ENCODE data around the gene GGT6.
"Not testable (repeated sequence)": the region's sequence is repeated elsewhere in the genome, so short reads cannot be mapped to it uniquely, and the experiment has no call there.

The GGT6 gene, protein sequence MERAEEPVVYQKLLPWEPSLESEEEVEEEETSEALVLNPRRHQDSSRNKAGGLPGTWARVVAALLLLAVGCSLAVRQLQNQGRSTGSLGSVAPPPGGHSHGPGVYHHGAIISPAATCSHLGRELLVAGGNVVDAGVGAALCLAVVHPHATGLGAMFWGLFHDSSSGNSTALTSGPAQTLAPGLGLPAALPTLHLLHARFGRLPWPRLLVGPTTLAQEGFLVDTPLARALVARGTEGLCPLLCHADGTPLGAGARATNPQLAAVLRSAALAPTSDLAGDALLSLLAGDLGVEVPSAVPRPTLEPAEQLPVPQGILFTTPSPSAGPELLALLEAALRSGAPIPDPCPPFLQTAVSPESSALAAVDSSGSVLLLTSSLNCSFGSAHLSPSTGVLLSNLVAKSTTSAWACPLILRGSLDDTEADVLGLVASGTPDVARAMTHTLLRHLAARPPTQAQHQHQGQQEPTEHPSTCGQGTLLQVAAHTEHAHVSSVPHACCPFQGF

DNA sequence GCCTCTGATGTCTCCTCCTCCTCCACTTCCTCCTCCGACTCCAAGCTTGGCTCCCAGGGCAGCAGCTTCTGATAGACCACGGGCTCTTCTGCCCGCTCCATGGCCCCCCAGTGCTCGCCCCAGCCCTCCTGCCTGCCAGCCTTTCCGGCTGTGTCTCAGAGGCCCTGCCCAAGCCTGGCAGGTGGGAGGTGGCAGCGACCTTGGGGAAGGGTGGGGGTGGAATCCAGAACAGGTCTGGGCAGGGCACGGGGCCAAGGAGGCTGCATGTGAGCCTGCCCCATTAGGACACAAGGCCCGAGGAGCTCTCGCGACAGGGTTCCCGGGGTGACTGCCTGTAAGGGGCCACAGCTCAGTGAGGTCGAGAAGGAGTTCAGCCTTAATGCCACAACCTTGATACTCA, at the start of gene GGT6:
TSS of gene GGT6 (minus strand) at position 157 of the 400 bp plus-strand sequence. CDS start at position 101, 56 bp downstream.
- no peak for DNase-seq (ENCODE audit: low spot score)

DNA sequence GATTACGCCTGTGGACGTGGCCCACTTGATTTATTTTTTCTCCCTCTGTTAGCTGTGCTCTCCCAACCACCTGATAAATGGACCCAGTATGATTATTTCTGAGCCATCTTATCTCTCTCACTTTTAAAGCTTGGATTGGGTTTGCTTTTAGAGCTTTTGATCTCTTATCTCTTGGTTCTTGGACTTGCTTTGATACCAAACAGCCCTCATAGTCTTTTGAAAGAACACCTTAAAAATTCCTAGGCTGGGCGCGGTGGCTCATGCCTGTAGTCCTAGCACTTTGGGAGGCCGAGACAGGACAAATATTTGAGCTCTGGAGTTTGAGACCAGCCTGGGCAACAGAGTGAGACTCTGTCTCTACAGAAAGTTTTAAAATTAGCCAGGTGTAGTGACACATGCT, 49.8 kb upstream of the GGT6 start:
- no peak for DNase-seq (ENCODE audit: low spot score)

DNA sequence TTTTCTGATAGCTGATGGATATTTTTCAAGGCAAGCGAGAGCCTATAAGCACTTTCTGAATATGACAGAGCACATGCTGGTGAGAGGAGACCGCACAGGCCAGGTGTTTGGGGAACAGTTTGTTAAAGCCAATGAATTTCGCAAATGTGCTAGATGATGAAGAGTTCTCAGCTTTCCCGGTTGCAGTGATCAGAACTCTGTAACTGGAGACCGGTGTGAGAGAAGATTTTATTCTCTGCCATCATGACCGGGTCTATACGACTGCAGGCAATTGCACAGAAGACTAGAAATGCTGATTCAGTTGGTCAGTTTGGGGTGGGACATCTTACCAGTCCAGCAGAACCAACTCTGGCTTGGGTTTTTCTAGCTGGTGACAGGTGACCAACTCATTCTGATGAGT, 49.4 kb upstream of the GGT6 start:
- DNase-seq (ENCODE audit: low spot score) = no peak

GRCh38 chr17:4607773-4608187, 47.4 kb upstream of the GGT6 start:
- peak; percentile 85 for DNase-seq (ENCODE audit: low spot score)

DNA sequence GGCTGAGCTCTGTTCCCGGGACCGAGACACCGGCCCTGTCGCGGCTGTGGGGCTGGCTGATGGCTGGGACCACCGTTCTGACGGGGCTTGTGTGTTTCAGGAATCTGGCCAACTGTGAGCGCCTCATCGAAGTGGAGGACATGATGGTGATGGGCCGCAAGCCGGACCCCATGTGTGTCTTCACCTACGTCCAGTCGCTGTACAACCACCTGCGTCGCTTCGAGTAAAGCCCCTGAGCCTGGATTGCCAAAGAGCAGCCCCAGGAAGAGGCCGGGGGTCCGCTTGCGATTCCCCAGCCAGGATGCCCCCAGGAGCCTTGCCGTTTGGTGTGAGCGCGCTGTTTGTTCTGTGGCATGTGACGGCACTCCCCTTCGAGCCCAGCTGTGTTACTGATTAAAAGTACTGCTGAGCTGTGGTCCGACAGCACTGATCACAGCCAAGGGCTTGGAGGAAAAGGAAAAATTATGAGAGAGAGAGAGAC, 46.9 kb upstream of the GGT6 start:
- DNase-seq (ENCODE audit: low spot score) = no peak

DNA sequence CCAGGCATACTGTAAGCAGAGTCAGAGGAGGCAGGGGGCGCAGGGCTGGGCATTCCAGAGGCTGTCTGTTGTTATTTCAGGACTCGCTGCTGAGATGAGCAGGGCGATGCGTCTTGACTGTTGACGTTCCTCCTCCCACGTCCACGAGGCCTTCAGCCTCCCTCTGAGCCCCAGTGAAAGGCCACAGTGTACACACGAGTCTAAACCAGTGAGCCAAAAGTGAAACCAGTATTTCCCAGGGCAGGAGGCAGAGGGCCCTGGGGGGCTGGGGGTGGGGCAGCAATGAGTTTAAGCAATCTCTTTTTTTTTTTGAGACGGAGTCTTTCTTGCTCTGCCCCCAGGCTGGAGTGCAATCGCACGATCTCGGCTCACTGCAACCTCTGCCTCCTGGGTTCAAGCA, 45.4 kb upstream of the GGT6 start:
- peak; percentile 46 for DNase-seq (ENCODE audit: low spot score)

GRCh38 chr17:4604736-4605135, 44.4 kb upstream of the GGT6 start:
- not testable (repeated sequence) for DNase-seq (ENCODE audit: low spot score)

DNA sequence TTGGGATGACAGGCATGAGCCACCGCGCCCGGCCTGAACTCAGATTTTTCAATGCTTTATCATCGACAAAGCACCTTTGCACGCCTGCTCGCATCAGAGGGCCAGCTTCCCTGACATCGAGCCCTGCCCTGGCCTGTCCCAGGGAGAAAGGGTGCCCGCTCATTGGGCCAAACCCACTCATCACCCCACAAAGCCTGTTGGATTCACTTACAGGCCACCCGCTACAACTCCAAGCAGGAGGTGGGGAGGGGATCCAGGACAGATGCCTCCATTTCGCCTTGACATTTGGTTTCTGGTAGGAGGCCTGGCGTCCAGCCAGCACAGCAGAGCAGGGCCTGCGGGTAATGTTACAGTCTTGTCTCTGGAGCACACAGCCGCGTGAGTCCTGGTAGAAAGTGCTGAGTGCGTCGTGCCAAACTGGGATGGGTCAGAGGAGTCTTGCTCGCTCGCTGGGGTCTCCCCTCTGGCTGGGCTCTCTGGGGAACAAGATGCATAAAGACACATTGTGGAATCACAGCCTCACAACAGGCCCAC, 43.8 kb upstream of the GGT6 start:
- DNase-seq (ENCODE audit: low spot score) = no peak

DNA sequence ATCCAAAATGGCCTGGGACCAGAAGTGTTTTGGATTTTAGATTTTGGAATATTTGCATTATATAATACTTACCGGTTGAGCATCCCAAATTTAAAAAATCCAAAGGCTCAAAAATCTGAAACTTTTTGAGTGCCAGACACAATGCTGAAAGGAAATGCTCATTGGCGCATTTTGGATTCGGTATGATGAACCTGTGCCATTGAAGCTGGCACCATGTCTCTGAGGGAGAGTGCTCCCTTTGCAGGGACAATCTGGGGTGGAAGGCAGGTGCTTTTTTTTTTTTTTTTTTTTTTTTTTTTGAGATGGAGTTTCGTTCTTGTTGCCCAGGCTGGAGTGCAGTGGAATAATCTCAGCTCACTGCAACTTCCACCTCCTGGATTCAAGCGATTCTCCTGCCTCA, 41.7 kb upstream of the GGT6 start:
- no peak for DNase-seq (ENCODE audit: low spot score)

- DNase-seq (ENCODE audit: low spot score) = no peak
These were observed 40.9 kb upstream of the GGT6 start for GRCh38 chr17:4601326-4601725.

DNA sequence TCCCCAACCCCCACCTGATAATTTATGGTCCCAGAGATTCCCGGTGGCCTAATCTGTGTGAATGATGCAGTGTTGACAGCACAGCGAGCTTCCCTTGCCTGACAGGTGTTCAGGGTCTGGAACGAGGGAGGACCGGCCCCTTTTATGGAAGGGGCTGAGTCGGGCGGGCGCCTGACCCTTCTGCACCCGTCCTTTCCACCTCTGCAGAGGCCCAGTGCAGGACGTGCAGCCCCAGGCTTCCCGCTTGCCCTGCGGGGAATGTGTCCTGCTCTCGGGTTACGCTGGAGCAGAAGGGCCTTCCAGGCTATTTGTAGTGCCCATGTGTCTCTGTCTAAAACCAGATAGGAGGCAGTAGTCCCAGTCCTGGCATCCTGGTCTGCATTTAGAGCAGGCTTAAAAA, 40.2 kb upstream of the GGT6 start:
- no peak for DNase-seq (ENCODE audit: low spot score)

DNA sequence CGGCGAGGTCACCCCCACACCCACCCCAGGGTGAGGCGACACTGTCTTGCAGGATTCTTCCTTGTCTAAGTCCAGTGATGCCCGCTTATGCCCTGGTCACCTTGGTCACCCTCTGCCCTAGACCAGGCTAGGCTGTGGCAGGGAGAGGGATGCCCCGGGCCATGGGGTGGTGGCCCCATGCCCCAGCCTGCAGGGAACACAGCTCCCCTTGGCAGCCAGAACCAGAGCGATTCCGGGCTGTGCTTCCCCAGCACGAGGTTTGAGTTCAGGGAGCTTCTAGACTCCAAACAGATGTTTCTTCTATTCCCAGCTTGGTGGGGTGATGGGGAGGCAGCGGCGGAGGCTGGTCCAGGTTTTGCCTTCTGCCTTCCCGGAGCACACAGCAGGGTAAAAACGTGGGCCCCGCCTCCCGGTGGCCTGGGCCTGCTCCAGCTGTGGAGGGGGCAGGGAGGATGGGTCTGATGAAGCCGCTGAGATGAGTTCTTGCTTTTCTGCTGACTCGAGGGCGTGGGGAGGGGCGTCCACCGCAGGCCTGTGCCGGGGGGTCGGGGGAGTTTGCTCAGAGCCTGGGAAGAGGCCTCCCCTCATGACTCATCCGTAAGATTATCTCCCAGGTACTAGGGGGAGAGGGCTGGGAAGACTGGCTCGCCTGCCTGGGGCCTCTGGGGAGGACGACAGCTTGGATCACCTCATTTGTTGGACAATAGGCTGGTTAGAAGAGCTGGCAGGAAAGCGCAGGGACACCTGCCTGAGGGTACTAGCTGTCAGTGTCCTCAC, 39.3 kb upstream of the GGT6 start:
- no peak for DNase-seq (ENCODE audit: low spot score)

- no peak for DNase-seq (ENCODE audit: low spot score)
These were observed 38.6 kb upstream of the GGT6 start for GRCh38 chr17:4598776-4599504.

GRCh38 chr17:4597975-4598374, 37.6 kb upstream of the GGT6 start:
- no peak for DNase-seq (ENCODE audit: low spot score)

DNA sequence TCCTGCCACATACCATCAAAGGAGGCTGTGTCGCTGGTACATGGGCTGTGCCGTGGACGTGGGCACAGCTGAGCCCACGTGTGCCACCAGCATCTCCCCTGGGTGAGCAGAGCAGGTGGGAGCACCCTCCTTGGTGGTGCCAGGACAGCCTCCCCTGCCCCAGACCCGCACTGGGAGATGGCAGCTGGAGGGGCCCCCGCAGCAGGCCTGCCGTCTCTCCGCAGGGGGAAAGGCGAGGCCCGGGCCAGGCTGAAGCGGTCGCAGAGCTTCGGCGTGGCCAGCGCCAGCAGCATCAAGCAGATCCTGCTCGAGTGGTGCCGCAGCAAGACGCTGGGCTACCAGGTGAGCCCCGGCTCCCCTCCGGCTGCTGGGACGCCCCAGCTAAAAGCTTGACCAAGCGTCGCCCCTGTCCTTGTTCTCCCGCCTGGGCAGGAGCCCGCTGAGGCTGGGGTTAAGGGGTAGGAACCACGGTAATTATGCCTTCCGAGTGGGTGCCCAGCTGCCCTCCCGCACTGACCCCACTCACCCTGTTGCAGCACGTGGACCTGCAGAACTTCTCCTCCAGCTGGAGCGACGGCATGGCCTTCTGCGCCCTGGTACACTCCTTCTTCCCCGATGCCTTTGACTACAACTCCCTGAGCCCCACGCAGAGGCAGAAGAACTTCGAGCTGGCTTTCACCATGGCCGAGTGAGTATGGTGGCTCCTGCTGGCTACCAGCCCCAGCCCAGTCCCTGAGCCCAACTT, 36.4 kb upstream of the GGT6 start:
- no peak for DNase-seq (ENCODE audit: low spot score)

DNA sequence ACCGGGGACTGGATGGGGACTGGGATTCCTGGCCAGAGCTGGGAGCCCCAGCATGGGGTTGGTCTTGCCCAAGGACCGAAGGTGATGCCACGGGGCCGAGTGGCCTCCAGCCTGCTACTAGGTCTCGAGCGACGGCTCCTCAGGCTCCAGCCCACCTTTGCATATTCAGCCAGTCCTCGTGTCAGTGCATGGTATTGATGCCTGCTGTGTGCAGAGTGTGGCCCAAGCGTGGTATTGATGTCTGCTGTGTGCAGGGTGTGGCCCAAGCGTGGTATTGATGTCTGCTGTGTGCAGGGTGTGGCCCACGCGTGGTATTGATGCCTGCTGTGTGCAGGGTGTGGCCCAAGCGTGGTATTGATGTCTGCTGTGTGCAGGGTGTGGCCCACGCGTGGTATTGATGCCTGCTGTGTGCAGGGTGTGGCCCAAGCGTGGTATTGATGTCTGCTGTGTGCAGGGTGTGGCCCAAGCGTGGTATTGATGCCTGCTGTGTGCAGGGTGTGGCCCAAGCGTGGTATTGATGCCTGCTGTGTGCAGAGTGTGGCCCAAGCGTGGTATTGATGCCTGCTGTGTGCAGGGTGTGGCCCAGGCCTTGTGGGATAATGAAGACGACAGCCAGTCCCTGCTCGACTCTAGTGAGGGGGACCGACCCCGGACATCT, 35.4 kb upstream of the GGT6 start:
- DNase-seq (ENCODE audit: low spot score) = not testable (repeated sequence)

DNA sequence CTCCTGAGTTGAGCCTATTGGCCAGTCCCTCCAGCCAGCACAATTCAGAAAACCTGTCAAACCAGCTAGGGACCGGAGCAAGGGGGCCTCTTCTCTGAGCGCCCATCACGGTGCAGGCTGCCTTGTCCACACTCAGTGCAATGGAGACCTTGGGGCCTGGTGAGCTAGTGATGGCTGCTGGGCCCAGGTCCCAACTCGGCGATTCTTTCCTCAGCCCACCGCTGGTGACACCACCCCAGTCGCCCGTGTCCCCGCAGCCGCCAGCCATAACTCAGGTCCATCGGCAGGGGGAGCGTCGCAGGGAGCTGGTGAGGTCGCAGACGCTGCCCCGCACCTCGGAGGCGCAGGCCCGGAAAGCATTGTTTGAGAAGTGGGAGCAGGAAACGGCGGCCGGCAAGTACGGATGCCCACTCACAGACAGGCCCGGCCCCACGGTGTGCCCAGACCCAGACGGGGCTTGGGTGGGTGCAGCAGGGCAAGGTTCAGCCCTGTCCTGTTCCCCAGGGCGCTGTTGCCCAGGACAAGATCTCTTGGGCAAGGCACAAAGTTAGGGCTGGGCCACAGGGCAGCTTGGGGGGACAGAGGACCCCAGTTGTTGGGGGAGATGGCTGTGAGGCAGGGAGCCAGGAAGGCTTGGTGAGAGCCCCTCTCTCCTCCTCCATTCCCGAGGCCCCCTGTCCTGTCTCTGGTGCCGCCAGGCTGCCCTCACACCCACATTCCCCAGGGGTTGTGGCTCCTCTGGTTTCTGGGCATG, 34.7 kb upstream of the GGT6 start:
- DNase-seq (ENCODE audit: low spot score) = no peak

GRCh38 chr17:4594406-4594805, 34.0 kb upstream of the GGT6 start:
- no peak for DNase-seq (ENCODE audit: low spot score)

- no peak for DNase-seq (ENCODE audit: low spot score)
These were observed 32.6 kb upstream of the GGT6 start for GRCh38 chr17:4593021-4593421.
